Neural cell (in vitro differentiated cells): ENCODE results near the gene VAV2. TPM values are rescaled to one million over a fixed set of nuclear protein-coding genes. Genes with fewer than 3 reads are reported as not detected.

Source experiments
- H2AFZ ChIP-seq: fragments of 200-600, 300-800 bp; sonication (generic), shearing (Covaris generic); 2 replicates; pipeline ENCODE4 v1.6.0; 2014; ENCODE audit warnings: low read depth, mild to moderate bottlenecking, antibody characterized with exemption, low read length, moderate library complexity
- H3F3A ChIP-seq: fragments of 200-600 bp; shearing (Covaris generic); 2 replicates; pipeline ENCODE4 v1.6.1; 2016; ENCODE audit warnings: mild to moderate bottlenecking, moderate library complexity, mixed read lengths, antibody characterized with exemption, low read length; ENCODE audit not compliant: insufficient read depth, poor library complexity, severe bottlenecking
- H3K27ac ChIP-seq: fragments of 200-600, 300-800 bp; sonication (generic), shearing (Covaris generic); 2 replicates; pipeline ENCODE4 v1.5.1; 2014; ENCODE audit warnings: mild to moderate bottlenecking, low read length, moderate library complexity
- H3K27me3 ChIP-seq: fragments of 300-800, 200-600 bp; sonication (generic), shearing (Covaris generic); 2 replicates; pipeline ENCODE4 v1.6.0; 2014; ENCODE audit warnings: mild to moderate bottlenecking, low read depth, low read length, moderate library complexity; ENCODE audit not compliant: insufficient read depth
- H3K36me3 ChIP-seq: fragments of 300-800, 200-600 bp; sonication (generic), shearing (Covaris generic); 2 replicates; pipeline ENCODE4 v1.5.1; 2014; ENCODE audit warnings: mild to moderate bottlenecking, antibody characterized with exemption, low read length, moderate library complexity; ENCODE audit not compliant: insufficient read depth
- H3K4me2 ChIP-seq: fragments of 300-800, 200-600 bp; sonication (generic), shearing (Covaris generic); 2 replicates; pipeline ENCODE4 v1.6.0; 2014; ENCODE audit warnings: mild to moderate bottlenecking, low read length
- H3K4me3 ChIP-seq: fragments of 300-800, 200-600 bp; sonication (generic), shearing (Covaris generic); 2 replicates; pipeline ENCODE4 v1.5.1; 2014; ENCODE audit warnings: mild to moderate bottlenecking, low read length, moderate library complexity
- H3K79me2 ChIP-seq: fragments of 200-600 bp; shearing (Covaris generic); replicated peaks from 2 replicates; pipeline ENCODE4 v1.6.0; 2014; ENCODE audit warnings: mild to moderate bottlenecking, low read length, moderate library complexity; ENCODE audit not compliant: insufficient read depth
- H3K9ac ChIP-seq: fragments of 300-800, 200-600 bp; sonication (generic), shearing (Covaris generic); 2 replicates; pipeline ENCODE4 v1.6.1; 2016; ENCODE audit warnings: mild to moderate bottlenecking, low read length, mixed read lengths
- H3K9me2 ChIP-seq: fragments of 200-600 bp; shearing (Covaris generic); 2 replicates; pipeline ENCODE4 v1.6.1; 2016; ENCODE audit warnings: mild to moderate bottlenecking, low read length, mixed read lengths; ENCODE audit not compliant: insufficient read depth
- H3K9me3 ChIP-seq: fragments of 200-600, 300-800 bp; sonication (generic), shearing (Covaris generic); 2 replicates; pipeline ENCODE4 v1.6.1; 2016; ENCODE audit warnings: mild to moderate bottlenecking, mixed run types, low read length, moderate library complexity, mixed read lengths
- H4K20me1 ChIP-seq: fragments of 200-600 bp; shearing (Covaris generic); 2 replicates; pipeline ENCODE4 v1.6.1; 2016; ENCODE audit warnings: mild to moderate bottlenecking, mixed run types; ENCODE audit not compliant: insufficient read depth
- CTCF ChIP-seq: fragments of 450-650 bp; IDR thresholded peaks from 2 replicates; pipeline ENCODE4 v1.5.1; 2014; ENCODE audit warnings: antibody characterized with exemption, mild to moderate bottlenecking, moderate library complexity; ENCODE audit not compliant: poor library complexity, severe bottlenecking
- EP300 ChIP-seq: fragments of 450-650 bp; conservative IDR thresholded peaks from 2 replicates; pipeline ENCODE4 v1.6.1; 2014; ENCODE audit warnings: antibody characterized with exemption, mild to moderate bottlenecking, moderate library complexity; ENCODE audit not compliant: poor library complexity, severe bottlenecking
- EZH2 ChIP-seq: fragments of 200-600, 300-800 bp; shearing (Covaris generic), sonication (generic); IDR thresholded peaks from 2 replicates; pipeline ENCODE4 v1.6.1; 2014; ENCODE audit warnings: antibody characterized with exemption, low read length, borderline replicate concordance, mild to moderate bottlenecking; ENCODE audit not compliant: insufficient read depth, poor library complexity, severe bottlenecking
- MXI1 ChIP-seq: fragments of 450-650 bp; conservative IDR thresholded peaks from 2 replicates; pipeline ENCODE4 v1.6.1; 2014; ENCODE audit warnings: antibody characterized with exemption, mild to moderate bottlenecking; ENCODE audit not compliant: poor library complexity, severe bottlenecking
- POLR2AphosphoS5 ChIP-seq: IDR thresholded peaks from 2 replicates; pipeline ENCODE4 v1.6.1; 2012
- RAD21 ChIP-seq: fragments of 450-650 bp; conservative IDR thresholded peaks from 2 replicates; pipeline ENCODE4 v1.6.1; 2014; ENCODE audit warnings: antibody characterized with exemption, mild to moderate bottlenecking, moderate library complexity
- REST ChIP-seq: IDR thresholded peaks from 2 replicates; pipeline ENCODE4 v1.6.1; 2012; ENCODE audit warnings: borderline replicate concordance
- SMC3 ChIP-seq: fragments of 450-650 bp; conservative IDR thresholded peaks from 2 replicates; pipeline ENCODE4 v1.6.1; 2014; ENCODE audit warnings: antibody characterized with exemption, mild to moderate bottlenecking, moderate library complexity; ENCODE audit not compliant: poor library complexity
- TAF1 ChIP-seq: IDR thresholded peaks from 2 replicates; pipeline ENCODE4 v1.6.1; 2012; ENCODE audit warnings: low read depth
- polyA plus RNA-seq: library from polyadenylated mRNA; depleted of rRNA; stranded (reverse); fragments of >200 nt; gene quantifications from 2 replicates; pipeline ENCODE4 v1.2.3, GENCODE V29; 2014

Gene VAV2
- polyA plus RNA-seq, 1 donor from 2014 or later: 35.2 TPM

- no peaks in the 10 kb centered on the region for H4K20me1 ChIP-seq
- H3K9me2 ChIP-seq: no peaks in the 10 kb centered on the region
- no peak overlapping the region for H2AFZ ChIP-seq
- H3K9me3 ChIP-seq: no peaks in the 10 kb centered on the region
- no peaks in the 10 kb centered on the region for H3K27me3 ChIP-seq
- TF ChIP-seq TAF1 (no peak), POLR2AphosphoS5 (no peak), EP300 (no peak), SMC3 (no peak), CTCF (no peak), MXI1 (no peak), REST (no peak), RAD21 (no peak), EZH2 (no peak)
- peaks cover 2% of the 10 kb centered on the region for H3K79me2 ChIP-seq
- no peak overlapping the region for H3K4me3 ChIP-seq
- H3K36me3 ChIP-seq: no peaks in the 10 kb centered on the region
- H3K27ac ChIP-seq: no peak overlapping the region
- H3F3A ChIP-seq: no peaks in the 10 kb centered on the region
- H3K9ac ChIP-seq: no peak overlapping the region
- no peak overlapping the region for H3K4me2 ChIP-seq
Observed at GRCh38 chr9:133856798-133857197, 135.3 kb downstream of the VAV2 start.

- H3K4me3 ChIP-seq: no peak overlapping the region
Observed at GRCh38 chr9:133855802-133856521, 136.2 kb downstream of the VAV2 start.

More at GRCh38 chr9:133855802-133856521, 136.2 kb downstream of the VAV2 start:
- Histone ChIP-seq H3K4me2 (no peak overlapping the region), H3K9me3 (no peaks in the 10 kb centered on the region), H3K27me3 (no peaks in the 10 kb centered on the region), H3K36me3 (no peaks in the 10 kb centered on the region), H3K9me2 (no peaks in the 10 kb centered on the region), H3K79me2 (peaks cover 2% of the 10 kb centered on the region), H3F3A (no peaks in the 10 kb centered on the region), H2AFZ (no peak overlapping the region), H3K9ac (no peak overlapping the region), H4K20me1 (no peaks in the 10 kb centered on the region), H3K27ac (no peak overlapping the region)
- TF ChIP-seq EP300 (no peak), CTCF (no peak), MXI1 (no peak)
